AG04450 (cell line): ENCODE data around the gene FKBP14. TPM values are rescaled to one million over a fixed set of nuclear protein-coding genes. Genes with fewer than 3 reads are reported as not detected.

Experiments used
- CTCF ChIA-PET: fragments of 300-600, 350-600 bp; formaldehyde crosslinking; extraction: SDS; loops from one replicate; lab custom pipeline; 2022; ENCODE audit warnings: antibody characterized with exemption, inconsistent platforms; lab: Charles Lee
- POLR2A ChIA-PET: fragments of 350-600 bp; formaldehyde crosslinking; extraction: SDS; loops from one replicate; lab custom pipeline; 2021; ENCODE audit warnings: antibody characterized with exemption, inconsistent platforms; lab: Yijun Ruan, JAX
- DNase-seq: peaks from one replicate; pipeline ENCODE4 v3.0.0-alpha.2; 2011; ENCODE audit warnings: low read depth, low spot score
- H3K27ac ChIP-seq: one replicate; pipeline ENCODE4 v1.5.1; 2012; ENCODE audit warnings: low read depth, low read length, control low read depth
- H3K27me3 ChIP-seq: one replicate; pipeline ENCODE4 v1.6.0; 2012; ENCODE audit warnings: low read length; ENCODE audit not compliant: control insufficient read depth, insufficient read depth
- H3K4me3 ChIP-seq: 2 replicates; pipeline ENCODE4 v1.5.1; 2011; ENCODE audit warnings: mild to moderate bottlenecking, low read depth, low read length, control low read depth
- H3K9me3 ChIP-seq: 2 replicates; pipeline ENCODE4 v1.5.1; 2012; ENCODE audit warnings: low read length; ENCODE audit not compliant: control insufficient read depth, insufficient read depth
- polyA plus RNA-seq: library from polyadenylated mRNA; depleted of rRNA; stranded (reverse); fragments of >200 nt; gene quantifications from 2 replicates; pipeline ENCODE4 v1.2.3, GENCODE V29; 2011
- TF ChIP-seq, protein P1 (sequence below): IDR thresholded peaks from 2 replicates; pipeline ENCODE4 v1.5.1; 2011; ENCODE audit warnings: low read depth, low read length, control low read depth, inconsistent platforms

Gene FKBP14
- polyA plus RNA-seq, 1 experiment = 54.6 TPM

DNA sequence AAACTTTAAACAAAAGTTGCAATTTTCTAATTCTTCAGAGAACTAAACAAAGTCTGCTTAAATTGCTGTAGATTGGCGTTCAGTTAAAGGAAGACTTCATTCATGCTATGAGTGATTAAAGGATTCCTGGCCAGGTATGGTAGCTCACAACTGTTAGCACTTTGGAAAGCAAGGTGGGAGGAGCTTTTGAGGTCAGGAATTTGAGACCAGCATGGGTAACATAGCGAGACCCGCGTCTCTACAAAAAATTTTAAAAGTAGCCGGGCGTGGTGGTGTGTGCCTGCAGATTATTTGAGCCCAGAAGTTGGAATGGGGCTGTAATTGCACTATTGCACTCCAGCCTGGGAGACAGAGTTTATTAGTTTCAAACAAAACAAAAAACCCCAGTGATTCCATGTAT is 23.4 kb downstream of the FKBP14 start:
- H3K9me3 ChIP-seq = no peaks in the 10 kb centered on the region

DNA sequence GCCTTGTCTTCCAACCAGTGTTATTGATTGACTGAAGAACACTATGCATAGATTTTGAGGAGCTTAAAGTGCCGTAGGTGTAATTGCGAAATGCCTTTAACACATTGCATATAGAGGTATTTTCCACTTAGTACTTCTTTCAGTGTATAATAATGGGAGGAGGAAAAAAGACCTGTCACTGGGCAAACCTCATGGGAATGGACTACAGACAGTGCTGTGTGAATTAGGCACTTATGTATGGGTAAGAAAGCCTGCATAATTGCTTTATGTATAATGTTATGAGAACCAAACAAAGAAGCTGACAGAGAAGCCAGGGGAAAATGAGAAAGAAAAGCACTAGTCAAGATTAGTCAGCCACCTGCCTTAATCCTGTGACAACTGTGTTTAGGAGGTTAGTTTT is 24.5 kb downstream of the FKBP14 start:
- CTCF ChIA-PET = interaction anchor here (0.9 kb wide), 1 partner anchor 1075 kb away, joined by 3 read pairs; no protein-coding TSS in a partner anchor
- Histone ChIP-seq H3K27ac (no peak overlapping the region), H3K27me3 (no peaks in the 10 kb centered on the region), H3K4me3 (no peak overlapping the region), H3K9me3 (no peaks in the 10 kb centered on the region)
- no peak for DNase-seq
- TF ChIP-seq, protein P1, sequence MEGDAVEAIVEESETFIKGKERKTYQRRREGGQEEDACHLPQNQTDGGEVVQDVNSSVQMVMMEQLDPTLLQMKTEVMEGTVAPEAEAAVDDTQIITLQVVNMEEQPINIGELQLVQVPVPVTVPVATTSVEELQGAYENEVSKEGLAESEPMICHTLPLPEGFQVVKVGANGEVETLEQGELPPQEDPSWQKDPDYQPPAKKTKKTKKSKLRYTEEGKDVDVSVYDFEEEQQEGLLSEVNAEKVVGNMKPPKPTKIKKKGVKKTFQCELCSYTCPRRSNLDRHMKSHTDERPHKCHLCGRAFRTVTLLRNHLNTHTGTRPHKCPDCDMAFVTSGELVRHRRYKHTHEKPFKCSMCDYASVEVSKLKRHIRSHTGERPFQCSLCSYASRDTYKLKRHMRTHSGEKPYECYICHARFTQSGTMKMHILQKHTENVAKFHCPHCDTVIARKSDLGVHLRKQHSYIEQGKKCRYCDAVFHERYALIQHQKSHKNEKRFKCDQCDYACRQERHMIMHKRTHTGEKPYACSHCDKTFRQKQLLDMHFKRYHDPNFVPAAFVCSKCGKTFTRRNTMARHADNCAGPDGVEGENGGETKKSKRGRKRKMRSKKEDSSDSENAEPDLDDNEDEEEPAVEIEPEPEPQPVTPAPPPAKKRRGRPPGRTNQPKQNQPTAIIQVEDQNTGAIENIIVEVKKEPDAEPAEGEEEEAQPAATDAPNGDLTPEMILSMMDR = no peak
- POLR2A ChIA-PET = no interaction called here

More for the DNA sequence above, 23.4 kb downstream of the FKBP14 start:
- ChIA-PET POLR2A (no interaction called here), CTCF (no interaction called here)
- Histone ChIP-seq H3K4me3 (no peak overlapping the region), H3K27me3 (no peaks in the 10 kb centered on the region), H3K27ac (no peak overlapping the region)
- no peak for DNase-seq
- TF ChIP-seq, protein P1 = no peak

DNA sequence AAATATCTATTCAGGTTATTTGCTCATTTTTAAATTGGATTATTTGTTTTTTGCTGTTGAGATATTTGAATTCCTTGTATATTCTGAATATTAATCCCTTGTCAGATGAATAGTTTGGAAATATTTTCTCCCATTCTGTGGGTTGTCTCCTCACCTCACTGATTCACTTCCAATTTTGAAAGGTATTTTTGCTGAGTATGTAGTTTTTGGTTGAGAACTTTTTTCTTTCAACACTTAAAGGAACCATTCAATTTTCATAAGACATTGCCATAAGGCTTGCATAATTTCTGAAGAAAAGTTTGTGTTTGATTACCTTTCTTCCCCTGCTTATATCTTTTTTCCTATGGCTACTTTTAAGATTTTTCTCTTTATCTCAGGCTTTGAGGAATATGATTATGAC is 28.0 kb downstream of the FKBP14 start:
- CTCF ChIA-PET = no interaction called here
- peaks cover 4% of the 10 kb centered on the region for H3K9me3 ChIP-seq
- H3K4me3 ChIP-seq = no peak overlapping the region
- TF ChIP-seq, protein P1 = no peak
- POLR2A ChIA-PET = no interaction called here
- no peak overlapping the region for H3K27ac ChIP-seq
- no peaks in the 10 kb centered on the region for H3K27me3 ChIP-seq
- DNase-seq = no peak

DNA sequence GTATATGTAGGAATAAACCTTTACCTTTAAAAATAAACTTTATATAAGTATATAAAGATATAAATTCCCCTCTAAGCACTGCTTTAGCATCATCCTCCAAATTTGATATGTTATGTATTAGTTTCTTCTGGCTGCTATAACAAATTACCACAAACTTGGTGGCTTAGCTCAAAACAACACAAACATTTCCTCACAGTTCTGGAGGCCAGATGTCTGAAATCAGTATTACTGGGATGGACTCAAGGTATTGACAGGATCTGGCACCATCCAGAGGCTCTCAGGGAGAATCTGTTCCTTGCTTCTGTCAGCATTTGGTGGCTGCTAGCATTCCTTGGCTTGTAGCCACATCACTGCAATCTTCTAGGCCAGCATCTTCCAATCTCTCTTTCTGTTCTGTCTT is 30.2 kb downstream of the FKBP14 start:
- TF ChIP-seq, protein P1 = no peak
- H3K27ac ChIP-seq = no peak overlapping the region
- no peaks in the 10 kb centered on the region for H3K27me3 ChIP-seq
- no peak for DNase-seq
- ChIA-PET POLR2A (no interaction called here), CTCF (no interaction called here)
- H3K9me3 ChIP-seq = peaks cover 6% of the 10 kb centered on the region
- no peak overlapping the region for H3K4me3 ChIP-seq

DNA sequence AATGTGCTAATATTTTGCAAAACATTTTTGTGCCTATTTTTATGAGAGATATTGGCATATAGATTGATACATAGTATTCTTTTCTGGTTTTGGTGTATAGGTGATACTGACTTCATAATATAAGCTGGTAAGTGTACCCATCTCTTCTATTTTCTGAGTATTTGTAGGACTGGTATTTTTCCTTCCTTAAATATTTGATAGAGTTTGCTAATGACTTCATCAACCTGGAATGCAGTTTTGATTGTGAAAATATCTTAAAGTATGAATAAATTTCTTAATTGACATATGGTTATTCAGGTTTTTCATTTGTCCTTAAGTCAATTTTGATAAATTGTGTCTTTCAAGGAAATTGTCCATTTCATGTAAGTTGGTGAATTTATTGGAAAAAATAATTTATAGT is 30.9 kb downstream of the FKBP14 start:
- H3K27me3 ChIP-seq = no peaks in the 10 kb centered on the region
- TF ChIP-seq, protein P1 = no peak
- H3K9me3 ChIP-seq = peaks cover 6% of the 10 kb centered on the region
- ChIA-PET CTCF (no interaction called here), POLR2A (no interaction called here)
- no peak overlapping the region for H3K4me3 ChIP-seq
- no peak overlapping the region for H3K27ac ChIP-seq
- DNase-seq = no peak
